Mucosa of descending colon (tissue), 3 donors: Measurements from ENCODE around the gene RIN1. TPM values are rescaled to one million over a fixed set of nuclear protein-coding genes. Genes with fewer than 3 reads are reported as not detected.

Source experiments
- ATAC-seq: fragments of 200-7000 bp; cut with Tn5 transposase; one replicate; pipeline ENCODE4 v1.9.1; 2020; ENCODE audit warnings: mild to moderate bottlenecking, moderate library complexity
- DNase-seq, 3 donors: peaks; one replicate each; pipeline ENCODE4 v3.0.0-alpha.2; 2020
- H3K36me3 ChIP-seq: fragments of 200-600 bp; one replicate; pipeline ENCODE4 v1.8.0; 2021; ENCODE audit warnings: low read depth, mild to moderate bottlenecking
- H3K4me1 ChIP-seq: fragments of 200-600 bp; one replicate; pipeline ENCODE4 v1.8.0; 2021; ENCODE audit warnings: low read depth, mild to moderate bottlenecking
- H3K4me3 ChIP-seq: fragments of 200-600 bp; one replicate; pipeline ENCODE4 v1.8.0; 2021; ENCODE audit warnings: mild to moderate bottlenecking
- H3K9me3 ChIP-seq: fragments of 200-600 bp; one replicate; pipeline ENCODE4 v1.8.0; 2021; ENCODE audit warnings: mild to moderate bottlenecking
- CTCF ChIP-seq: fragments of 200-600 bp; IDR thresholded peaks from one replicate; pipeline ENCODE4 v1.8.0; 2022; ENCODE audit warnings: antibody characterized with exemption, mild to moderate bottlenecking
- intact Hi-C, 2 donors: fragments of 100-400 bp; cut with DNase I in 1 of 2; cut with micrococcal nuclease in 1 of 2; formaldehyde crosslinking; loops; one replicate each; pipeline versions ENCODE4 v1.11.0 to v1.11.1; 2022; cut with DNase I, micrococcal nuclease
- total RNA-seq, 3 donors: library from RNA; stranded (reverse); fragmentation: NEBNext Ultra II Directional in 2 of 3; extraction: Animal tissue kit (Norgen Biotek cat#: 25700) in 2 of 3; gene quantifications; one replicate each; pipeline versions ENCODE4 v1.2.1 to v1.2.4, GENCODE V29; 2021 to 2023
- donor health status: DM: no; HTN: no; CAD: no; lungs with moderate emphysema.
- donor health status: DM: no; HTN: no; CAD: no.
- donor health status: DM: no; HTN: yes; CAD: no.

Gene RIN1
- total RNA-seq, 3 donors from 2014 or later, result 5.2 to 12.7 (median 9.5) TPM

GRCh38 chr11:66292543-66293332 is 43.5 kb downstream of the RIN1 start:
- Histone ChIP-seq H3K36me3 (no peaks in the 10 kb centered on the region), H3K9me3 (no peaks in the 10 kb centered on the region), H3K4me1 (peaks cover 28% of the 10 kb centered on the region), H3K4me3 (no peak overlapping the region)
- no peak for TF ChIP-seq CTCF
- intact Hi-C loops, result no loop called here
- ATAC-seq (no peak), DNase-seq (peak in 1 of 3 donors; percentile 41)

GRCh38 chr11:66291706-66292542 is 44.3 kb downstream of the RIN1 start, which contains the start of gene TMEM151A:
Gene TMEM151A, plus strand, starts transcription at chr11:66291894. Its CDS starts 120 bp downstream, at chr11:66292014.
- intact Hi-C loops, result no loop called here
- TF ChIP-seq CTCF, result no peak

GRCh38 chr11:66291303-66291705 is 44.9 kb downstream of the RIN1 start:
- Histone ChIP-seq H3K4me1 (peaks cover 31% of the 10 kb centered on the region), H3K36me3 (no peaks in the 10 kb centered on the region), H3K4me3 (no peak overlapping the region), H3K9me3 (no peaks in the 10 kb centered on the region)
- ATAC-seq (no peak), DNase-seq (peak in 1 of 3 donors; percentile 45)
- TF ChIP-seq CTCF, result no peak
- intact Hi-C loops, result no loop called here

More at GRCh38 chr11:66291706-66292542, 44.3 kb downstream of the RIN1 start, which contains the start of gene TMEM151A:
- Histone ChIP-seq H3K4me1 (peaks cover 31% of the 10 kb centered on the region), H3K4me3 (no peak within 1 kb of the TSS), H3K9me3 (no peaks in the 10 kb centered on the region), H3K36me3 (no peaks in the 10 kb centered on the region)
- ATAC-seq (no peak), DNase-seq (peak in 1 of 3 donors; percentile 57)

- Histone ChIP-seq H3K36me3 (no peaks in the 10 kb centered on the region), H3K9me3 (no peaks in the 10 kb centered on the region), H3K4me1 (peaks cover 31% of the 10 kb centered on the region), H3K4me3 (no peak overlapping the region)
- ATAC-seq, result no peak
- intact Hi-C loops, result no loop called here
- peak in 1 of 3 donors; percentile 26 for DNase-seq
- no peak for TF ChIP-seq CTCF
Measured at GRCh38 chr11:66290330-66290621, 46.0 kb downstream of the RIN1 start.

- DNase-seq (peak in 2 of 3 donors; percentile 81 to 86), ATAC-seq (peak; percentile 54)
- Histone ChIP-seq H3K9me3 (no peaks in the 10 kb centered on the region), H3K4me3 (peak overlapping the region; percentile 86), H3K4me1 (peaks cover 31% of the 10 kb centered on the region), H3K36me3 (no peaks in the 10 kb centered on the region)
- intact Hi-C loops, result no loop called here
- no peak for TF ChIP-seq CTCF
Measured at GRCh38 chr11:66289548-66290329, 46.5 kb downstream of the RIN1 start.
